Measurements from ENCODE around the gene CLPTM1L.
"Not testable (repeated sequence)": the region's sequence is repeated elsewhere in the genome, so short reads cannot be mapped to it uniquely, and the experiment has no call there.

- TF ChIP-seq CTCF, POLR2AphosphoS5, POLR2A, EP300 (IDR thresholded peaks at IDR 0.05): not testable (repeated sequence)
Observed at GRCh38 chr5:1342711-1343110, 2.2 kb downstream of the CLPTM1L start.

Data from sigmoid colon (tissue), 4 donors.